CD4-positive, alpha-beta T cell treated with Interleukin-21 for 1 hour (primary cell): ENCODE measurements around the gene TMEM114.
"Not testable (repeated sequence)": the region's sequence is repeated elsewhere in the genome, so short reads cannot be mapped to it uniquely, and the experiment has no call there.

Source experiments
- DNase-seq: peaks from one replicate; pipeline ENCODE4 v3.0.0-alpha.2; 2020

Gene TMEM114

GRCh38 chr16:8572919-8573724 lies 17.2 kb downstream of the TMEM114 start:
- DNase-seq = no peak

- DNase-seq = no peak
These were observed 18.0 kb downstream of the TMEM114 start for GRCh38 chr16:8572063-8572918.

GRCh38 chr16:8571061-8571596 lies 19.2 kb downstream of the TMEM114 start:
- no peak for DNase-seq

GRCh38 chr16:8570393-8570792 lies 19.9 kb downstream of the TMEM114 start:
- not testable (repeated sequence) for DNase-seq

GRCh38 chr16:8569650-8570346 lies 20.5 kb downstream of the TMEM114 start:
- DNase-seq = no peak

GRCh38 chr16:8568231-8568617 lies 22.1 kb downstream of the TMEM114 start:
- no peak for DNase-seq

- DNase-seq = peak; percentile 84
These were observed 22.7 kb downstream of the TMEM114 start for GRCh38 chr16:8567355-8568230.

GRCh38 chr16:8565498-8565897 lies 24.8 kb downstream of the TMEM114 start:
- DNase-seq = no peak

- no peak for DNase-seq
These were observed 25.4 kb downstream of the TMEM114 start for GRCh38 chr16:8564934-8565345.

- DNase-seq = not testable (repeated sequence)
These were observed 26.3 kb downstream of the TMEM114 start for GRCh38 chr16:8563944-8564540.

GRCh38 chr16:8561496-8561895 lies 28.8 kb downstream of the TMEM114 start:
- DNase-seq = no peak

GRCh38 chr16:8555400-8555799 lies 34.9 kb downstream of the TMEM114 start:
- DNase-seq = no peak

GRCh38 chr16:8554881-8555280 lies 35.4 kb downstream of the TMEM114 start:
- no peak for DNase-seq

- DNase-seq = no peak
These were observed 36.3 kb downstream of the TMEM114 start for GRCh38 chr16:8554022-8554421.

GRCh38 chr16:8552487-8553221 lies 37.7 kb downstream of the TMEM114 start:
- no peak for DNase-seq

GRCh38 chr16:8551388-8552332 lies 38.7 kb downstream of the TMEM114 start:
- DNase-seq = no peak

GRCh38 chr16:8550728-8551387 lies 39.5 kb downstream of the TMEM114 start:
- no peak for DNase-seq

- no peak for DNase-seq
These were observed 40.4 kb downstream of the TMEM114 start for GRCh38 chr16:8549843-8550412.

- DNase-seq = no peak
These were observed 42.1 kb downstream of the TMEM114 start for GRCh38 chr16:8548166-8548565.
